ENCODE data around the gene ATP11C.

Gene ATP11C

DNA sequence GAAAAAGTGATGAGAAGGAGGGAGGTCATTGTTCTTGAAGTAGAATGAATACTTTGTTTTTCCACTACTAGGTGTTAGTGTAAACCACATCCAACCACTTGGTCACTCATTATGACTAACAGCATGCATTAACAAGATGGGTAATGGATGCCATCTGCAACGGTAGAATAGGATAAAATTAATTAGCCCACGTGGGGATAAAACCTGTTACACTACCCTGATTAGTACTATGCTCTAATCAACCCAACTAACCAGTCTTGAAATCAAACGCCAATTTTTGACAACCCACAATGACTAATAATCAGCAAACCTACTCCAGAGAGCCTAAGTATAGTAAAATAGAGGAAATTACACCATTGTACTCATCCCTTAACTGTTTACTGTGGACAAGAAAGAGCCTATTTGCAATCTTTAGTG lies 131.4 kb downstream of the ATP11C start:
- no peak for DNase-seq

DNA sequence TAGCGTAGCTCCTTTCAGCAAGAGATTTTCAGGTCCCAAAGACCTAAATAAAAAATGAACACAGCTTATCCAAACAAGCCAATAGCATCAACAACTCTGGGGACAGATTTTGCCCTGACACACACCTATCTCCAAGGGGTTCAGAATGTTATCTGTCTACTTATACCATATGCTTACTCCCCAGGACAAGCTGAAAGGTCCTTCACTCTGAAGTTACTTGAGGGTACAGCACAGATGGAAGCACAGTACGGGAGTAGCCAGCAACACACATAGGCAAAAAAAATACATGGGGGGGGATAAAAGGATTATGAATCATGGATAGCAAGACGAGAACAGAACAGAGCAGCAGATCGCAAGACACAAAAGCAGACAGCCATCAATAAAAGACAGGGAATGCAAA lies 134.2 kb downstream of the ATP11C start:
- DNase-seq = no peak

DNA sequence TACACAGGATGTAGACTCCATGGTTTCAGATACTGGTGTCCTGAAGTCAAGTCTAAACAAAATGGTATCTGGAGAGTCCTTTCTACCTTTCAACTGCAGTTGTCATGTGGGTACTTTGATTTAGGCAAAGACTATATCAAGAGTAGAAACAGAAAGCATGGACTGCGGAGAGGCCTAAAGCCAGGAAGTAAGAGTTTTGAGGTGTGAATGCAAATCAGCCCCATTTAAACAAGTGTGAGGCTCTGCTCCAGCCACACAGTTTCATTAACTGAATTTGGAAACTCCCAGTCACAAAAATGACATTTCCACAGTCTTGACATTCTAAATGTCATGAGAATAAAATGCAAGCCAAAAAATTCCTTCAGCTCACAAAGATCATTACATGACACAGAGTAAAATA lies 137.7 kb downstream of the ATP11C start:
- no peak for DNase-seq

DNA sequence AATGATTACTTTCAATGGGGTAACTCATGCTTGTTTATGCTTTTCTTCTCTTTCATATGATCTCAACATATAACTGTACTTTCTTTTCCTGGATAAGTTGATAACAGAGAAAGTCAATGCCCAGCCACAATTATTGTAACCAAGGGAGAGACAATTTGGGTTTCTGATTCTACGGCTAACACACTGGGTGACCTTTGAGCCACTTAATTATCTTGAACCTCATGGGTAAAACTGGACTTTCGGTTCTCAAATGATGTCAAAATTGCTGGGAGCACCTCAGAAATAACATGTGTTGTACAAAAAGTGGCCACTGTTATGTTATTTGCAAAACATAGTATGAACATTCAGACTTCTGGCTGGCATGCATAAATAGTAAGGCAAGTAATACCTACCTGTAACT lies 145.3 kb downstream of the ATP11C start:
- DNase-seq = no peak

DNA sequence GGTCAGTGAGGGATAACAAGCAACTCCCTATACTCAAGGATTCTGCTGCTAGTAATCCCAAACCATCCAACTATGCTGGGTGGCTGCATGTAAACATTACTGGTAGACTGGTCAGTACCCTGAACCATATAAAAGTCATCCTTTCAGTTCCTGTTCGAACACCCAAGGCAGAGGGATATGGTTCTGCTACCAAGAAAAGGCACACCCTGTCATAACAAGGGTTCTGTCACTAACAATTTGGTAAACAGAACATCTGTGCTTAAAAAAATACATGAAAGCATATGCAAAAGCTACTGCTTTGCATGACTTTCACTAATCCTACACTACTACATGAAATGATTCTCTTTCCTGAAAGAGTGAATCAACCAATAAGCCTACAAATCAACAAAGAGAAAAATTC lies 148.0 kb downstream of the ATP11C start:
- no peak for DNase-seq

DNA sequence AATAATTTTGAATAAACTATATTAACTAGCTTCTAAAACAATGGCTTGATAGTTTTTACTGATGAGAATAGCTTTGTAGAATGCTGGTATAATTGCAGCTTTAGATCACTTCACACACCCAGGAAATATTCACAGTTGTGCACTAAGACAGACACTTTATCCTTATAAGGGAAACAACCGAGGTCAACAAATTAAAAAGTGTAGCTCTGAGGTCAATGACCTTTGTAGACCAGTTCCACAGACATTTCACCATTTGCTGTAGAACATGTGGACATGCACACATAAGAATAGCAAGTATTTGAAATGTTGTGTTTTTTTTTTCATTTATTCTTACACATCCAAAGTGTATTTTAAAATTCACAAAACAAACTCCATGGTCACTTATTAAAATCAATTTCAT lies 148.9 kb downstream of the ATP11C start:
- no peak for DNase-seq

DNA sequence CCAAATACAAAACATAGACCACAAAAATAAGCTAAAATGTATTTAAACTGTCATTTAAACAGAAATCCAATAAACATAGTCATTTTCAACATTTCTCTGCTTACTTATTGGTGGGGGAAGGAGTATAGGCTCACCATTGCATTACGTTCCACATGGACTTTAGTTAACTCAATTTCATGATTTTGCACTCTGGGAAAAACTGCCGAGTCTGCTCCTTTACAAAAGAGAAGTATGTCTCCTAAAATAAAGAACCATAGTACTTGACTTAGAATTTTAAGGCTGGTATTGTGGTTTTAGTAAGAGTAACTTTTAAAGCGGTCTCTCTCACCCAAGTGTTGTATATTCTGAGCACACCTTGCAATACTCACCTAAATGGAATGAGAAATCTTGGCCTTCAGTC lies 149.8 kb downstream of the ATP11C start:
- DNase-seq = no peak

DNA sequence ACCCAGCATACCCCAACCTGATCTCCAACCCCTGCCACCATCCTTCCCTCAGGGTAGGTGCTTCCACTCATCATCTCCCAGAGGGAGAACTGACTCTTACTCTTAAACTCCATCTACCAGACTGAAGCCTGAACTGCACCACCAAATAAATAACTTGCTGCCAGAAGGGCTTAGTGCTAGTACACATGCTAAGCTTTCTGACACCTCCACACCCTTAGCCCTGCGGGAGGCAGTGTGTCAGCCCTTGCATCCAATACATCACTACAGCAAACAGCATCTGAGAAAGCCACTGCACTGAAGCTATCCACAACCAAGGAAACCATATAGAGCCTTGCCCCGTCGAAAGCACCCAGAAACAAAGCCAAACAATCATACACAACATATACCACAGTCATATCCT lies 156.3 kb downstream of the ATP11C start:
- DNase-seq = no peak

DNA sequence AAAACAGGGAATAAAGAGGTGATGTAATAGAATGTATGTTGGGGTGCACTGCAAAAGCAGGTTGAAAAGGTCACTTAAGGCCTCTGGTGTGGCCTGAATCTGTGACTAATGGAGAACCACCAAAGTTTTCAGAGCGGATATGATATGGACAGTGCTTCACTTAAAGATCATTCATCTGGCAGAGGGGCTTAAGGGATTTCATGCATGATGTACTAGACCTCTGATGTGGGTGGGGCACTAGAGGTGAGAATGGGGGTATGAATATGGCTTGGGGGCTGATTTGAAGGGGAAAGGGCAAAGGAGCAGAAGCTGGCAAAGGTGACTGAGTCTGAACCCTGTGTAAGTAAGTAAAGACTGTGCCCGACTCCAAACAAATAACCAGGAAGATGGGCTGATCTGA lies 162.5 kb downstream of the ATP11C start:
- no peak for DNase-seq

DNA sequence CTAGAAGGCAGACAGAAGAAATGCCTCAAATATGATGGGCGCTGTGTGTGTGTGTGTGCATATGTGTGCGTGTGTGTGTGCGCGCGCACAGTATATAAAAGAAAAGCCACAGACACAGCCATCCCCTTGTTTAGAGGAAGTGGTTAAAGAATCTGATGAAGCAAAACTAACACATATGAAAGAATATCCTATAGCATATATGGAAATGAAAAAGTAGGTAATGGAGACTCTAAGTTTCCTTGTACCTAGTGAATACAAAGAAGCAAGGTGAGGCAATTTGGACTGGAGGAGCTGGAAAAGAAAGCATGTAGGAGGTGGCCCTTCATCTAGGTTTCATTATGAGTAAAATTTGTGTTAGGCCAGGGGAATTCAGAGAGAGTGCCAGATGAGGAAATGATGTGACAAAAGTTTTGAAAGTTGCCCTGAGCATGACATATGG lies 166.3 kb downstream of the ATP11C start:
- DNase-seq = no peak

DNA sequence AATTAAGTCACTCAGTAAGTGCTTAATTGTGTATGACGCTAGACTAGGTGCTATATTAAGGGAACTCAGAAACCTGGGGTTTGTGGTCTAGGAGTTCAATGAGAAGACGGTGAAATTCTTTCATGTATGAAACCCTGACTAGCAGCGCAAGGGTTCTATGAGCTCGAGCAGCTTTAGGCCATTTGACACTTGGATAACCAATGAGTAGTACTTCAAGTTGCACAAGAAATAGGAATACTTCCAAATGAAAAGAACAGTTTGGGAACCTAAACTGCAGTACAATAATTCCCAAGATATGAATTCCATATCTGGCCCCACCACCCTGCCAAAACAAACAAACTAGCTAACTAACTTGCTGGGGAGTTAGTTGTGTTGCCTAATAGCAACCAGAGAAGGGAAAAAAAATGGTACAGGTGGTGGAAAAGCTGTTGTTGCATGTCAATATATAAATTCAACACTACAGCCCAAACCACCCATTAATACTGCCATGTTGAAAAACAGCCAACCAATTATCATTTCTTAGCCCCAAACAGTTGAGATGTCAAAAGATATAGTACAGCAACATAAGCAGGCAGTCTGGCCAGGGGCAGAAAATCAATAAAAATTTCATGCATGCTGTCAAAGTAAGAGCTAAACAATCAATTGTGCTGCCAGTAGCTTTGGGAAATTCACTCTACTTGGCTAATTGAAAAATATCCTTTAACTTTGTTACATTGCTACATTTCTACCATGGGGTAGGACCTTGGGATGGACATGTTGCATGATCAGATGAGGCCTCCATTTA lies 170.3 kb downstream of the ATP11C start:
- DNase-seq = no peak

DNA sequence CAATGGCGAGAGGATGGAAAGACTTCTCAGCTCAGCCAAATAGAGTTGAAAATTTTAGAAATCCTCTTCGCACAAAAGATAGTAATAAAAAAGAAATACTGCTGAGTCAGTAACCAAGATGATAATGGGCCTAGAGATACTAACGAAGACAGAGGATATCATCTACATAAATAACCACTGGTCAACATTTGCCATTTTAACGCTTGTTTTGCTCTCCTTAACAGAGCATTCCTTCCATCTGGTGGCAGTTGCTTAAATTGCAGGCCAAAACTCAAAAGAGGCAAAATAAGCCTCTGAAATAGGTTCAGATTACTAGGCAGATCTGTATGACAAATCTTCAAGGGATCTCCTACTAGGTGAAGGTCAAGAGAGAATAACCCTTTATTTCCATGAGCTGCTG lies 173.2 kb downstream of the ATP11C start:
- no peak for DNase-seq

DNA sequence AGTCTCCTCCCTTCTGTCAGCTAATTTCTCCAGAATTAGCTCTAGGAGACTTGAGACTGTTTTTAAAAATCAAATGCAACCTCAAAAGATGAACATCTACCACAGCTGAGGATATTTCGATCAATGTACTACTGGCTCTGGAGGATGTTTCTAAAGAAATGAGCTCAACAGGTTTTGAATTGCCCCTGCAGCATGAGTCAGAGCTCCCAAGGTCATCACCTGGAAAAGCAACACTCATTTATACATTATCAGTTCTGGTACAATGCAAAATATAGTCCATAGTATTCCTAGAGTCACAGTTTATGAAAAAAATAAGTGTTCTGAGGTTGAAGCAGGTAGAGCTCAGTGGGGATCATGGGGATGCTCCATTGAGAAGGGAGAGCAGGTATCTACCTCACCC lies 174.0 kb downstream of the ATP11C start:
- no peak for DNase-seq

DNA sequence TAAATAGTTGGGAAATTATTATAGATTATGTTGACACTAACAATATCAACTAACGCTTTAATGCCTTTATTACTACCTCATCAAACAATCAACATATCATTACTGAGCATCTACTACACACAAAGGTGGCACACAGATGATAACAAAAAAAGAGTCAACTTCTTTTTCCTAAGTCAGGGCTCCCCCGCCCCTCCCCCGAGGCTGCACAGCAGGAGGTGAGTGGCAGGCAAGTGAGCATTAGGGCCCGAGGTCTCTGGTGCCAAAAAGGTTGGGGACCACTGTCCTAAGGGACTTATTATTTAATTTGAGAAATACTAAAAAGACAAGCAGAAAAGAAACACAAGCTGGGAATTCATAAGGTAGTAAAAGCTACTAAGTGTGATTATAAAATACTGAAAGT lies 174.6 kb downstream of the ATP11C start:
- DNase-seq = no peak

DNA sequence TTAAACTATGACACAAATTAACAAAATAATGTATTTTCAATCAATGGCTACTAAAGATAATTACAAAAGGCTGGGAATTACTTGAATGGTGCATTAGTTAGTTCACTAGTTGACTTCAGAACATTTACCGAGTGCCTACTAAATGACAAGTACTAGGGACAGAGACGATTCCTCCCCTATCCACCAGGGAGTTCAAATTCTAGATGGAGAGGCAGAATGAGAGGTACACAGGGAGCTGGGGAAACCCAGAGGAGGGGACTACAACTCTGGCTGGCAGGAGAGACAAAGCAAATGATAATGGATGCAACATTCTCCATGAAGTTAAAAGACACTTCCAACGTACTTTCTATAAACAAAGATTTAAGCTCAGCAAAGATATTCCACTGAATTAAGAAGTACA lies 181.8 kb downstream of the ATP11C start:
- no peak for DNase-seq

DNA sequence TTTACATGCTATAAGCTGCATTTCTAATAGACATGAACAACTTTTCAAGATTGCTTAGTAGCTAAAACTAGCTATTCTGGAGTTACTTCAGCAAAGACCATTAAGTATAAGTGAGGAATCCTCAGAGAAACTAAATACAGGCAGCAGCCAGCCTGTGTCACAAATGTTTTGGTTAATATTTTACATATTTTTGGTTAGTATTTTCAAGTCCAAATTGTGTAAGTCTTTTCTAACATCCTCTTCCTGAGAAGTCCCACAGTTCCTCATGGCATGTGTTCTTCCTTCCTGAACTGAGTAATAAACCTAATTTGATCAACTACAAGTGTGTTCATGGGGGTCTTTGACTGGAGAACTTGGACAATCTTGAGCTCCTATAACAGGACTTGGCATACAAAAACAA lies 182.5 kb downstream of the ATP11C start:
- no peak for DNase-seq

DNA sequence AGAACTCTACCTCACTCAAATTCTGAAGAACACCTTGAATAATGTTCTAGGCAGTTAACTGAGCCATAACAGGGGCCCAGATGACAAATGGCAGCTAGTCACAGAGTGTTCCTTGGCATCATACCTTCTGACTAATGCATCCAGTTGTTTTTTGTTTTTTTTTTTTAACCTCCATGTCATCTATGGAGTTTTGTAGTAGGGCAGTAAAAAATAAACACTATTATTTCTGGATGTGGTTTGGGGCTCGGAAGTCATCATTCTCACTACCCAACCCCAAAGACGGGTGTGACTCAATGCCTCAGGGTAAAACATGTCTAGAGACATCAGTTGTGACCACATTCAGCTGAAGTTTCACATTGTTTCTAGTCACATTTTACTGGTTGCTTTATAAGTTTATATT lies 193.7 kb downstream of the ATP11C start:
- no peak for DNase-seq

DNA sequence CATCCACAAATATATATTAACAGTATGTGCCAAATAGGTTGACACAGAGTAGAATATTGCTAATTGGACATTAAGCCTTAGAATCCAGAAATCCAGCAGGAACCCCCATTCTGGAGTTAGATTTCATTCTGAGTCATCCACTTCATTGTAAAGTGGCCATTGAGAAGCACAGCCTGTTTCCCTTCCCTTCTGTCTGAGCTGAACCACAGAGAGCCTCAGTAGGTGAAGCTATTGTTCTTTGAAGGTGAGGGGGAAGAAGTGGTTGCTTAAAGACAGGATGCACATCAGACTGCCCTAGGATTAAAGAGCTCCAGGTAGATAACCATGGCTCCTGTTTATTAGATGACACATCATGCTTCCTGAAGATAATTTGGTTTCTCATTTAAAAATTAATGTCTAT lies 194.3 kb downstream of the ATP11C start:
- peak; percentile 22 for DNase-seq

DNA sequence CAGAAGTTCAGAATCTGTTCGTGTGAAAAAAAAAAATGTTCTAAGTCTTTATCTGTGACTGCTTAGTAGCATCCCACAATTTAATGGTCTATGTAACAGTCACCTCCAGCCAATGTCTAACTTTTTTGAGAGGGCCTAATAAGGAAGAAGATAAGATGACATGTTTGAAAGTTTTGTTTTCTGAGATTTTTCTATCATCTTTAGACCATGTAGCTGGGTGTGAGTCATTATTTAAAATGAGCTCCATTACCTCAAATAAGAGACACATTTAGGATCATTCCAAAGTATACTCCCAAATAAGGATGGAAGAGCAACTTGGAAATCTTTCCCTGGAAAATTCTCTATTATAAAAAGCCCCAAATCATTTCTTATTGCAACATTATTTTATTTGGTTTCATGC lies 196.7 kb downstream of the ATP11C start:
- DNase-seq = no peak

DNA sequence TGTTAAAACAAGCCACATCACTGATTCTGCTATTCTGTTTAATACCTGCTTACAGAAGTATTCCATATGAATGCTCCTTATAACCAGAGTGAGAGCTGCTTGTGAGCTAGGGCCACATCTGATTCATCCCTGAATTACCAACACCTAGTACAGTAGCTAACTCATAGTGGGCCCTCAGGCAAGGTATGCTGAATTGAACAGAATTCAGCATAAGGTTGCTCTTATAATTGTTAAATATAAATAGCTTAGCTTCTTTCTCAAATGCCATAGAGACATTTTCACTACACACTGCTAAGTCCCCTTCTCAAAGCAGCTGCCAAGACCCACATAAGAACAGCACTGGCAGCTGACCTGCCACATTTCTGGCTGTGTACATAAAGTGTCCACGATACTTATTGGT lies 197.9 kb downstream of the ATP11C start:
- DNase-seq = no peak

DNA sequence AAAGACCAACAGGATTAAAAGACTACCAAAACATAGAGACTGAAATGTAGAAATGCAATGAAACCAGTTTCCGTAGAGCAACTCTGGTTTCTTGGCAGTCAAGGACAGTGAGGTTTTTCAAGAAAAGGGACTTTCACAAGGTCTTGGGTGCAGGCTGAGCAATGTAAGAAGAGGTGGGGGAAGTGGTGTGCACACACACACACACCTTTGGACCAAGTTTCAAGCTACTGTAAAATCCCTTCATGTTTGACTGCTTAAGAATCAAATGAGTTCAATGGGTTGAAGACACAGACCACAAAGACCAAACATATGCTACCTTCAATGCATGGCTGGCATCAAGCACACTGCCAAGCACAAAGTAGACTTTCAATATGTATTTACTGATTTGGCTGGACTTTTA lies 207.1 kb downstream of the ATP11C start:
- no peak for DNase-seq

DNA sequence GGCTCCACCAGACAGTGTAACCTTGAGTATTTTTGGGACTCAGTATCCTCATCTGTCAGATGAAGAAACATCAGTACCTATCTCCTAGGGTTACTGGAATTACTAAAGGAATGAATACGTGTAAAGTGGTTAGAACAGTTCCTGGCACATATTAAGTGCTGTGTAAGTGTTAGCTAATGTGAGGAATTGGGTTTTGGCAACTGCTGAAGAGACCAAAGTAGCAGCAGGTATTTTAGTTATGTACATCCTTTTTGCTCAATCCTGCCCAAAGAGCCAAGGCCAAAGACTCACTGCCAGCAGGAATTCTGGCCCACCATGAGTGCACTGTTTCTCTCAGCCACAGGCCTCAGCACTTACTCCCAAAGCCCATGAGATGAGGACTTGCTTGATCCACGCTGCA lies 208.2 kb downstream of the ATP11C start:
- DNase-seq = no peak

DNA sequence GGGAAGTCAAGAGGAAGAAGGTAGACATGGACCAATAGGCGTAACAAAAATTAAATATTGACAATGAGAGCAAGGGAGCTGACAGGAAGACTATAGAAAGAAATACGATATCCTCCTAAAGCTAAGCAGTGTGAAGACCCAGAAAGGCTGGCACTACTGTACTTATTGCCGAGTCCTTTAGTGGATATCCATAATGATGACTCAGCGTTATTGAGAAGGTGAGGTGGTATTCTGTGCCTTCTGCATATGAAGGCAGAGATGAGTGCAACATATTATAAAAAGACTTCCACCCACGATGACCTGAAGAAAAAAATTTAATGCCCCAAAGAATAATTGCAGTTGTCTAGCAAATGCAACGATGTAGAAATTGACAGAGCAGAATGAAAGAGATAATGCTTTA lies 211.9 kb downstream of the ATP11C start:
- DNase-seq = no peak

DNA sequence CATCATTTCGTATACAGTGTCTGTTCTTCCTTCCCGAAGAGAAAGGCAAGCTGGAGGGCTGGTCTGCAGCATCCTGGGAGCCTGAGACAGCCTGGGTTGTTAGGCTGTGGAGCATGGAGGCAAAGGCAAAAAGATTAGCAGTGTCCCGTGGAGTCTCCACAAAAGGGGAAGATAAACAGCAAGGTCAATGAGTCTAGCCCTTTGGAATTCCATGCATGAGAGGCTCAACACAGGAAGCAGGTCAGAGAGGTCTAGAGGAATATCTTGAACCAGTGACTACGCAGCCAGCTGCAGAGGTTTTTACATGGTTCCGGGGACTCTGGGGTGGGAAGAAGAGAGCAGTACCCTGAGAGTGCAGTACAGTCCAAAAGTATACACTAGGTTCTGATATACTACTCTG lies 212.7 kb downstream of the ATP11C start:
- DNase-seq = no peak

DNA sequence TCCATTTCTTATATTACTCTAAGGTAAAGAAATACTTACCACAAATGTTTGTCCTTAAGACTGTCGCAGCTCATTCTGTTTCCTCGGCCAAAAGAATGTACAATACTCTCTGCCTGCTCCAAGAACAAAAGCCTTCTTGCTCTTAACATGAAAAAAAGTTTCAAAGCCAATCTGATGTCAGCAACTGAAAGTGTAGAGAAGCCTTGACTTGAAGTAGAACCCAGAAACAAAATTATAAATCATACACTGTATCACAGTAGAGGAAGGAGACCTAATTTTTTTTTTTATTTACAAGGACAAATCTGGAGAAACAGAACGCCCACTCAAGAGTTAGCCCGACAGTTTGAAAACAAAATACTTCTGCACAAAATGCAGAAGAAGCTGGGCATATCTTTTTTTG lies 224.8 kb downstream of the ATP11C start, which contains the start of gene MCF2:
MCF2 (minus strand) TSS at position 101 of the 400 bp plus-strand sequence. CDS start 56,423 bp downstream, outside the sequence.
- DNase-seq = no peak
